Measurements from ENCODE around the gene CIB2. TPM values are rescaled to one million over a fixed set of nuclear protein-coding genes. Genes with fewer than 3 reads are reported as not detected.

Gene CIB2
- polyA plus RNA-seq, 3 donors from 2014 or later = 1.8 to 2.8 TPM; not detected in 1

- Mint-ChIP-seq H3K4me1 (peaks cover 21 to 27% of the 10 kb centered on the region in 2 donors), H3K36me3 (no peaks in the 10 kb centered on the region), H3K9me3 (no peaks in the 10 kb centered on the region), H3K4me3 (no peak overlapping the region), H3K27ac (peak overlapping the region in 1 of 6 donors; percentile 72), H3K27me3 (ENCODE audit: low read depth in 3 of 3) (peaks cover 2 to 5% (median 5%) of the 10 kb centered on the region in 3 donors)
- no peak for DNase-seq
These were observed 21.1 kb downstream of the CIB2 start for GRCh38 chr15:78110096-78110495.

GRCh38 chr15:78109156-78109555 lies 22.1 kb downstream of the CIB2 start:
- Mint-ChIP-seq H3K36me3 (no peaks in the 10 kb centered on the region), H3K27me3 (ENCODE audit: low read depth in 3 of 3) (peaks cover 5 to 6% (median 5%) of the 10 kb centered on the region in 3 donors), H3K9me3 (no peaks in the 10 kb centered on the region), H3K4me3 (no peak overlapping the region), H3K4me1 (peaks cover 31 to 37% of the 10 kb centered on the region in 2 donors), H3K27ac (no peak overlapping the region)
- no peak for DNase-seq

- no peak overlapping the region for H3K4me3 Mint-ChIP-seq
- no peaks in the 10 kb centered on the region for H3K9me3 Mint-ChIP-seq
- H3K4me1 Mint-ChIP-seq = peaks cover 37 to 44% of the 10 kb centered on the region in 2 donors
These were observed 22.8 kb downstream of the CIB2 start for GRCh38 chr15:78108300-78109084.

GRCh38 chr15:78107471-78107870 lies 23.8 kb downstream of the CIB2 start:
- Mint-ChIP-seq H3K4me3 (no peak overlapping the region), H3K9me3 (no peaks in the 10 kb centered on the region), H3K36me3 (no peaks in the 10 kb centered on the region), H3K27me3 (ENCODE audit: low read depth in 3 of 3) (peaks cover 3 to 8% (median 5%) of the 10 kb centered on the region in 3 donors), H3K27ac (no peak overlapping the region), H3K4me1 (peaks cover 47 to 54% of the 10 kb centered on the region in 2 donors)
- no peak for DNase-seq

More at GRCh38 chr15:78108300-78109084, 22.8 kb downstream of the CIB2 start:
- peak; percentile 75 to 82 (median 80) for DNase-seq
- H3K36me3 Mint-ChIP-seq = no peaks in the 10 kb centered on the region
- H3K27ac Mint-ChIP-seq = peak overlapping the region in 1 of 6 donors; percentile 10
- peaks cover 3 to 8% (median 5%) of the 10 kb centered on the region in 3 donors for H3K27me3 Mint-ChIP-seq (ENCODE audit: low read depth in 3 of 3)

GRCh38 chr15:78105476-78106241 lies 25.6 kb downstream of the CIB2 start:
- Mint-ChIP-seq H3K4me3 (peak overlapping the region; percentile 40 to 79 (median 67)), H3K36me3 (no peaks in the 10 kb centered on the region), H3K4me1 (peaks cover 50 to 57% of the 10 kb centered on the region in 2 donors), H3K27me3 (ENCODE audit: low read depth in 3 of 3) (peaks cover 5 to 8% (median 6%) of the 10 kb centered on the region in 3 donors), H3K27ac (peak overlapping the region; percentile 1 to 73 (median 46)), H3K9me3 (no peaks in the 10 kb centered on the region)
- peak; percentile 57 to 59 (median 58) for DNase-seq

- Mint-ChIP-seq H3K4me3 (peak overlapping the region; percentile 50 to 79 (median 67)), H3K27me3 (ENCODE audit: low read depth in 3 of 3) (peaks cover 5 to 10% (median 6%) of the 10 kb centered on the region in 3 donors), H3K4me1 (peaks cover 50 to 57% of the 10 kb centered on the region in 2 donors), H3K36me3 (no peaks in the 10 kb centered on the region), H3K9me3 (no peaks in the 10 kb centered on the region), H3K27ac (peak overlapping the region in 5 of 6 donors; percentile 6 to 73 (median 54))
- no peak for DNase-seq
These were observed 26.4 kb downstream of the CIB2 start for GRCh38 chr15:78104566-78105475.

GRCh38 chr15:78104119-78104479 lies 27.1 kb downstream of the CIB2 start:
- peaks cover 5 to 10% (median 6%) of the 10 kb centered on the region in 3 donors for H3K27me3 Mint-ChIP-seq (ENCODE audit: low read depth in 3 of 3)
- peaks cover 50 to 57% of the 10 kb centered on the region in 2 donors for H3K4me1 Mint-ChIP-seq
- DNase-seq = no peak
- H3K4me3 Mint-ChIP-seq = peak overlapping the region; percentile 62 to 79 (median 67)
- peak overlapping the region; percentile 6 to 80 (median 62) for H3K27ac Mint-ChIP-seq
- H3K36me3 Mint-ChIP-seq = no peaks in the 10 kb centered on the region
- H3K9me3 Mint-ChIP-seq = no peaks in the 10 kb centered on the region

- H3K36me3 Mint-ChIP-seq = no peaks in the 10 kb centered on the region
- peaks cover 5 to 10% (median 6%) of the 10 kb centered on the region in 3 donors for H3K27me3 Mint-ChIP-seq (ENCODE audit: low read depth in 3 of 3)
- peak; percentile 66 to 70 (median 67) for DNase-seq
- H3K4me1 Mint-ChIP-seq = peaks cover 50 to 57% of the 10 kb centered on the region in 2 donors
- no peaks in the 10 kb centered on the region for H3K9me3 Mint-ChIP-seq
- peak overlapping the region; percentile 62 to 79 (median 67) for H3K4me3 Mint-ChIP-seq
- peak overlapping the region; percentile 20 to 80 (median 62) for H3K27ac Mint-ChIP-seq
These were observed 27.7 kb downstream of the CIB2 start for GRCh38 chr15:78103406-78104118.

GRCh38 chr15:78102741-78103140 lies 28.5 kb downstream of the CIB2 start:
- Mint-ChIP-seq H3K4me3 (peak overlapping the region in 1 of 5 donors; percentile 44), H3K9me3 (no peaks in the 10 kb centered on the region), H3K4me1 (peaks cover 49 to 53% of the 10 kb centered on the region in 2 donors), H3K27ac (peak overlapping the region in 1 of 6 donors; percentile 57), H3K36me3 (no peaks in the 10 kb centered on the region), H3K27me3 (ENCODE audit: low read depth in 3 of 3) (peaks cover 5 to 10% (median 6%) of the 10 kb centered on the region in 3 donors)
- no peak for DNase-seq

GRCh38 chr15:78102211-78102610 lies 29.0 kb downstream of the CIB2 start:
- Mint-ChIP-seq H3K4me3 (no peak overlapping the region), H3K27ac (peak overlapping the region in 1 of 6 donors; percentile 34), H3K27me3 (ENCODE audit: low read depth in 3 of 3) (peaks cover 5 to 10% (median 6%) of the 10 kb centered on the region in 3 donors), H3K36me3 (no peaks in the 10 kb centered on the region), H3K4me1 (peaks cover 47 to 48% of the 10 kb centered on the region in 2 donors), H3K9me3 (no peaks in the 10 kb centered on the region)
- DNase-seq = no peak

- no peaks in the 10 kb centered on the region for H3K9me3 Mint-ChIP-seq
- no peaks in the 10 kb centered on the region for H3K36me3 Mint-ChIP-seq
- peaks cover 44% of the 10 kb centered on the region in 2 donors for H3K4me1 Mint-ChIP-seq
- peaks cover 5 to 10% (median 6%) of the 10 kb centered on the region in 3 donors for H3K27me3 Mint-ChIP-seq (ENCODE audit: low read depth in 3 of 3)
- no peak for DNase-seq
- H3K27ac Mint-ChIP-seq = no peak overlapping the region
- no peak overlapping the region for H3K4me3 Mint-ChIP-seq
These were observed 29.7 kb downstream of the CIB2 start for GRCh38 chr15:78101423-78102105.

GRCh38 chr15:78100886-78101285 lies 30.4 kb downstream of the CIB2 start:
- no peak overlapping the region for H3K4me3 Mint-ChIP-seq
- H3K27ac Mint-ChIP-seq = no peak overlapping the region
- peaks cover 37% of the 10 kb centered on the region in 2 donors for H3K4me1 Mint-ChIP-seq
- H3K9me3 Mint-ChIP-seq = no peaks in the 10 kb centered on the region
- DNase-seq = no peak
- no peaks in the 10 kb centered on the region for H3K36me3 Mint-ChIP-seq
- peaks cover 3 to 7% (median 5%) of the 10 kb centered on the region in 3 donors for H3K27me3 Mint-ChIP-seq (ENCODE audit: low read depth in 3 of 3)

Data from immature natural killer cell (primary cell).